GM19324 (cell line): ENCODE data around the gene PPP6C.
"Not testable (repeated sequence)": the region's sequence is repeated elsewhere in the genome, so short reads cannot be mapped to it uniquely, and the experiment has no call there.

Source experiments
- ATAC-seq: cut with Tn5 transposase; IDR thresholded peaks from one replicate; pipeline ENCODE4 v1.9.1; 2021; ENCODE audit warnings: mild to moderate bottlenecking, moderate library complexity; ENCODE audit not compliant: unreplicated experiment, low FRiP score

The PPP6C gene

GRCh38 chr9:125189361-125190289 is at the start of gene PPP6C:
Gene PPP6C, minus strand, starts transcription at chr9:125189803. Its CDS starts 85 bp downstream, at chr9:125189718.
- peak; percentile 95 for ATAC-seq

GRCh38 chr9:125238915-125239446 is 49.4 kb upstream of the PPP6C start:
- ATAC-seq = no peak

GRCh38 chr9:125238127-125238914 is 48.7 kb upstream of the PPP6C start:
- no peak for ATAC-seq

GRCh38 chr9:125236520-125237159 is 47.0 kb upstream of the PPP6C start:
- not testable (repeated sequence) for ATAC-seq

- ATAC-seq = no peak
These were observed 46.4 kb upstream of the PPP6C start for GRCh38 chr9:125235804-125236519.

- not testable (repeated sequence) for ATAC-seq
These were observed 44.5 kb upstream of the PPP6C start for GRCh38 chr9:125234099-125234498.

GRCh38 chr9:125233678-125234077 is 44.1 kb upstream of the PPP6C start:
- ATAC-seq = no peak

- ATAC-seq = no peak
These were observed 38.2 kb upstream of the PPP6C start for GRCh38 chr9:125227761-125228160.

- ATAC-seq = not testable (repeated sequence)
These were observed 35.3 kb upstream of the PPP6C start for GRCh38 chr9:125224858-125225257.

GRCh38 chr9:125218621-125219020 is 29.0 kb upstream of the PPP6C start:
- no peak for ATAC-seq

- no peak for ATAC-seq
These were observed 24.6 kb upstream of the PPP6C start for GRCh38 chr9:125214186-125214585.

GRCh38 chr9:125204477-125204876 is 14.9 kb upstream of the PPP6C start:
- ATAC-seq = no peak

- ATAC-seq = no peak
These were observed 13.4 kb upstream of the PPP6C start for GRCh38 chr9:125202846-125203618.

- ATAC-seq = peak; percentile 97
These were observed 10.8 kb upstream of the PPP6C start, which contains the start of gene RABEPK for GRCh38 chr9:125200216-125201047. Gene RABEPK, plus strand, starts transcription at chr9:125200542. Its CDS starts 2,472 bp downstream, at chr9:125203014.

- ATAC-seq = not testable (repeated sequence)
These were observed 6.0 kb upstream of the PPP6C start for GRCh38 chr9:125195591-125195990.

- ATAC-seq = not testable (repeated sequence)
These were observed 4.9 kb upstream of the PPP6C start for GRCh38 chr9:125194466-125194865.

GRCh38 chr9:125190361-125190801 is 778 bp upstream of the PPP6C start:
- no peak for ATAC-seq

GRCh38 chr9:125189011-125189360 is 617 bp downstream of the PPP6C start:
- ATAC-seq = peak; percentile 24
